GM12878 (cell line): ENCODE results near the gene AFAP1. TPM values are rescaled to one million over a fixed set of nuclear protein-coding genes. Genes with fewer than 3 reads are reported as not detected.

Experiments used
- ATAC-seq: fragments of 200-7000 bp; cut with Tn5 transposase; 3 replicates; pipeline ENCODE4 v1.9.1; 2020; ENCODE audit warnings: mild to moderate bottlenecking, moderate library complexity
- BruUV-seq: library from RNA; stranded (reverse); fragments of 400-500 nt; replicated peaks from 2 replicates; lab custom pipeline; 2021; lab: Mats Ljungman, UMichigan
- CTCF ChIA-PET: fragments of 300-600 bp; sonication (Branson Sonifier 250); formaldehyde crosslinking; extraction: SDS; loops from one replicate; lab custom pipeline; 2021; ENCODE audit warnings: inconsistent platforms; lab: Yijun Ruan, JAX
- POLR2A ChIA-PET: fragments of 350-600 bp; formaldehyde crosslinking; extraction: SDS; loops from one replicate; lab custom pipeline; 2021; ENCODE audit warnings: inconsistent platforms; lab: Charles Lee
- RAD21 ChIA-PET: fragments of 300-600 bp; sonication (Branson Sonifier 250); formaldehyde crosslinking; loops from one replicate; lab custom pipeline; 2023; ENCODE audit warnings: antibody characterized with exemption; ENCODE audit not compliant: unreplicated experiment; lab: Charles Lee
- SMC1A ChIA-PET: fragments of 300-600 bp; sonication (Branson Sonifier 250); formaldehyde crosslinking; loops from one replicate; lab custom pipeline; 2023; ENCODE audit not compliant: unreplicated experiment, uncharacterized antibody; lab: Charles Lee
- DNase-seq: peaks from one replicate; pipeline ENCODE4 v3.0.0-alpha.2; 2011; ENCODE audit warnings: low read depth, low spot score
- FAIRE-seq: peaks from 3 replicates; lab custom pipeline; 2011; peaks lifted over from hg19 to GRCh38; lab: Jason Lieb, UNC
- H2AFZ ChIP-seq: 2 replicates; pipeline ENCODE4 v1.6.0; 2011; ENCODE audit warnings: low read depth, low read length, control low read depth; ENCODE audit not compliant: control insufficient read depth
- H3K27ac ChIP-seq: 2 replicates; pipeline ENCODE4 v1.5.1; 2011; ENCODE audit warnings: control low read depth; ENCODE audit not compliant: control insufficient read depth, insufficient read depth
- H3K27me3 ChIP-seq, 2 experiments: replicated peaks in 1 of 2; 2 replicates each; pipeline versions ENCODE4 v1.6.0 to v1.6.1; 2011; ENCODE audit warnings: low read length in 1 of 2; ENCODE audit not compliant: control insufficient read depth in 2 of 2, insufficient read depth in 2 of 2
- H3K36me3 ChIP-seq, 2 experiments: 2 replicates each; pipeline ENCODE4 v1.5.1; 2011; ENCODE audit warnings: low read length in 1 of 2; ENCODE audit not compliant: control insufficient read depth in 2 of 2, insufficient read depth in 2 of 2
- H3K4me1 ChIP-seq: 2 replicates; pipeline ENCODE4 v1.6.1; 2011; ENCODE audit warnings: mild to moderate bottlenecking, low read length, moderate library complexity, mixed read lengths; ENCODE audit not compliant: control insufficient read depth, insufficient read depth
- H3K4me2 ChIP-seq: 2 replicates; pipeline ENCODE4 v1.6.0; 2011; ENCODE audit warnings: control low read depth; ENCODE audit not compliant: control insufficient read depth, insufficient read depth
- H3K4me3 ChIP-seq: fragments of 200-600 bp; sonication (generic); 2 replicates; pipeline ENCODE4 v1.5.1; 2016
- H3K79me2 ChIP-seq: 2 replicates; pipeline ENCODE4 v1.6.0; 2011; ENCODE audit warnings: low read length; ENCODE audit not compliant: control insufficient read depth, insufficient read depth
- H3K9ac ChIP-seq: 2 replicates; pipeline ENCODE4 v1.8.0; 2011; ENCODE audit warnings: low read length, control low read depth, mixed read lengths; ENCODE audit not compliant: control insufficient read depth, insufficient read depth
- H3K9me3 ChIP-seq: replicated peaks from 3 replicates; pipeline ENCODE4 v1.5.1; 2011; ENCODE audit warnings: mild to moderate bottlenecking, low read length; ENCODE audit not compliant: control insufficient read depth, insufficient read depth
- H4K20me1 ChIP-seq: 2 replicates; pipeline ENCODE4 v1.6.0; 2011; ENCODE audit not compliant: control insufficient read depth, insufficient read depth
- CBFB ChIP-seq: IDR thresholded peaks from 2 replicates; pipeline ENCODE4 v1.6.1; 2016; ENCODE audit warnings: antibody characterized with exemption, low read depth
- EGR1 ChIP-seq, 2 experiments: IDR thresholded peaks; 1 replicate in 1 of 2; 2 replicates in 1 of 2; pipeline ENCODE4 v1.6.1; 2011 to 2012; ENCODE audit warnings: low read depth in 2 of 2, low read length in 2 of 2, borderline replicate concordance in 1 of 2, mild to moderate bottlenecking in 1 of 2, moderate library complexity in 1 of 2
- ELK1 ChIP-seq: IDR thresholded peaks from 2 replicates; pipeline ENCODE4 v1.6.1; 2012; ENCODE audit warnings: low read depth, low read length, improper control_type of control experiment
- JUND ChIP-seq: IDR thresholded peaks from 2 replicates; pipeline ENCODE4 v1.6.1; 2012; ENCODE audit warnings: low read depth, mild to moderate bottlenecking, low read length, improper control_type of control experiment, moderate library complexity
- NR2C1 ChIP-seq: fragments of 450-650 bp; IDR thresholded peaks from 2 replicates; pipeline ENCODE4 v1.6.1; 2017; ENCODE audit warnings: antibody characterized with exemption, mild to moderate bottlenecking, moderate library complexity
- SMAD1 ChIP-seq: fragments of 450-650 bp; IDR thresholded peaks from 2 replicates; pipeline ENCODE4 v1.6.1; 2018; ENCODE audit warnings: mild to moderate bottlenecking, low read depth; ENCODE audit not compliant: partially characterized antibody
- ZBTB4 ChIP-seq: fragments of 450-650 bp; formaldehyde crosslinking; IDR thresholded peaks from 2 replicates; pipeline ENCODE4 v1.4.0; 2022; ENCODE audit warnings: mild to moderate bottlenecking, moderate library complexity
- WGBS: methylation state at CpG from one replicate; pipeline ENCODE4 v1.1.6; 2016; ENCODE audit warnings: low lambda C conversion rate; ENCODE audit not compliant: insufficient replicate concordance, insufficient coverage; ENCODE audit errors: missing lambda C conversion rate; 5-methylcytosine and 5-hydroxymethylcytosine counted together
- in situ Hi-C: fragments of 300-500 bp; cut with MboI; formaldehyde crosslinking; loops from 9 replicates; pipeline ENCODE4 v1.14.3; 2018; ENCODE audit warnings: mixed read lengths
- intact Hi-C: fragments of 100-400 bp; cut with micrococcal nuclease; formaldehyde crosslinking; loops from one replicate; pipeline ENCODE4 v1.14.2; 2022; ENCODE audit not compliant: unreplicated experiment
- polyA plus RNA-seq, 11 experiments: library from polyadenylated mRNA; depleted of rRNA in 4 of 11; unstranded in 6 of 11; stranded (reverse) in 5 of 11; fragments of >200 nt; fragmentation: Nextera tagmentation in 4 of 11; fragmentation: Illumina TruSeq in 1 of 11; extraction: Ambion mirVana in 4 of 11; extraction: Trizol in 1 of 11; gene quantifications; 1 replicate in 1 of 11; 2 replicates in 10 of 11; pipeline versions ENCODE4 v1.2.1 to v1.2.3, GENCODE V29; 2011 to 2016; ENCODE audit warnings: inconsistent platforms in 2 of 11, missing spikeins in 2 of 11, low read depth in 1 of 11
- total RNA-seq, 4 experiments: library from RNA; depleted of rRNA in 3 of 4; stranded (reverse); fragments of >200 nt in 3 of 4; fragmentation: Illumina TruSeq in 1 of 4; extraction: Trizol in 1 of 4; gene quantifications; 2 replicates each; pipeline versions ENCODE4 v1.2.1 to v1.2.3, GENCODE V29; 2013 to 2021
- TF ChIP-seq, protein P1 (sequence below): fragments of 450-650 bp; IDR thresholded peaks from 2 replicates; pipeline ENCODE4 v1.6.1; 2017; ENCODE audit warnings: mild to moderate bottlenecking, moderate library complexity
- TF ChIP-seq, protein P2 (sequence below): fragments of 450-650 bp; IDR thresholded peaks from 2 replicates; pipeline ENCODE4 v1.6.1; 2016; ENCODE audit warnings: mild to moderate bottlenecking, moderate library complexity, borderline replicate concordance

The AFAP1 gene
- total and polyA plus RNA-seq, 10 of the 15 experiments (the other 5 are each of a cell fraction or from before 2014, with no cell fraction given) = 0.02 to 0.23 (median 0.09) TPM; not detected in 1

- WGBS = 77% methylated on average over 16 of the region's 16 CpGs
- TF ChIP-seq JUND (no peak), SMAD1 (no peak), EGR1 (IDR thresholded peaks at IDR 0.05; ENCODE audit: borderline replicate concordance in 1 of 2, low read depth in 2 of 2, low read length in 2 of 2) (no peak), ZBTB4 (CRISPR knock-in tag) (no peak), NR2C1 (no peak), ELK1 (no peak), CBFB (no peak)
- TF ChIP-seq, protein P1, sequence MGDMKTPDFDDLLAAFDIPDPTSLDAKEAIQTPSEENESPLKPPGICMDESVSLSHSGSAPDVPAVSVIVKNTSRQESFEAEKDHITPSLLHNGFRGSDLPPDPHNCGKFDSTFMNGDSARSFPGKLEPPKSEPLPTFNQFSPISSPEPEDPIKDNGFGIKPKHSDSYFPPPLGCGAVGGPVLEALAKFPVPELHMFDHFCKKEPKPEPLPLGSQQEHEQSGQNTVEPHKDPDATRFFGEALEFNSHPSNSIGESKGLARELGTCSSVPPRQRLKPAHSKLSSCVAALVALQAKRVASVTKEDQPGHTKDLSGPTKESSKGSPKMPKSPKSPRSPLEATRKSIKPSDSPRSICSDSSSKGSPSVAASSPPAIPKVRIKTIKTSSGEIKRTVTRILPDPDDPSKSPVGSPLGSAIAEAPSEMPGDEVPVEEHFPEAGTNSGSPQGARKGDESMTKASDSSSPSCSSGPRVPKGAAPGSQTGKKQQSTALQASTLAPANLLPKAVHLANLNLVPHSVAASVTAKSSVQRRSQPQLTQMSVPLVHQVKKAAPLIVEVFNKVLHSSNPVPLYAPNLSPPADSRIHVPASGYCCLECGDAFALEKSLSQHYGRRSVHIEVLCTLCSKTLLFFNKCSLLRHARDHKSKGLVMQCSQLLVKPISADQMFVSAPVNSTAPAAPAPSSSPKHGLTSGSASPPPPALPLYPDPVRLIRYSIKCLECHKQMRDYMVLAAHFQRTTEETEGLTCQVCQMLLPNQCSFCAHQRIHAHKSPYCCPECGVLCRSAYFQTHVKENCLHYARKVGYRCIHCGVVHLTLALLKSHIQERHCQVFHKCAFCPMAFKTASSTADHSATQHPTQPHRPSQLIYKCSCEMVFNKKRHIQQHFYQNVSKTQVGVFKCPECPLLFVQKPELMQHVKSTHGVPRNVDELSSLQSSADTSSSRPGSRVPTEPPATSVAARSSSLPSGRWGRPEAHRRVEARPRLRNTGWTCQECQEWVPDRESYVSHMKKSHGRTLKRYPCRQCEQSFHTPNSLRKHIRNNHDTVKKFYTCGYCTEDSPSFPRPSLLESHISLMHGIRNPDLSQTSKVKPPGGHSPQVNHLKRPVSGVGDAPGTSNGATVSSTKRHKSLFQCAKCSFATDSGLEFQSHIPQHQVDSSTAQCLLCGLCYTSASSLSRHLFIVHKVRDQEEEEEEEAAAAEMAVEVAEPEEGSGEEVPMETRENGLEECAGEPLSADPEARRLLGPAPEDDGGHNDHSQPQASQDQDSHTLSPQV = no peak
- TF ChIP-seq, protein P2, sequence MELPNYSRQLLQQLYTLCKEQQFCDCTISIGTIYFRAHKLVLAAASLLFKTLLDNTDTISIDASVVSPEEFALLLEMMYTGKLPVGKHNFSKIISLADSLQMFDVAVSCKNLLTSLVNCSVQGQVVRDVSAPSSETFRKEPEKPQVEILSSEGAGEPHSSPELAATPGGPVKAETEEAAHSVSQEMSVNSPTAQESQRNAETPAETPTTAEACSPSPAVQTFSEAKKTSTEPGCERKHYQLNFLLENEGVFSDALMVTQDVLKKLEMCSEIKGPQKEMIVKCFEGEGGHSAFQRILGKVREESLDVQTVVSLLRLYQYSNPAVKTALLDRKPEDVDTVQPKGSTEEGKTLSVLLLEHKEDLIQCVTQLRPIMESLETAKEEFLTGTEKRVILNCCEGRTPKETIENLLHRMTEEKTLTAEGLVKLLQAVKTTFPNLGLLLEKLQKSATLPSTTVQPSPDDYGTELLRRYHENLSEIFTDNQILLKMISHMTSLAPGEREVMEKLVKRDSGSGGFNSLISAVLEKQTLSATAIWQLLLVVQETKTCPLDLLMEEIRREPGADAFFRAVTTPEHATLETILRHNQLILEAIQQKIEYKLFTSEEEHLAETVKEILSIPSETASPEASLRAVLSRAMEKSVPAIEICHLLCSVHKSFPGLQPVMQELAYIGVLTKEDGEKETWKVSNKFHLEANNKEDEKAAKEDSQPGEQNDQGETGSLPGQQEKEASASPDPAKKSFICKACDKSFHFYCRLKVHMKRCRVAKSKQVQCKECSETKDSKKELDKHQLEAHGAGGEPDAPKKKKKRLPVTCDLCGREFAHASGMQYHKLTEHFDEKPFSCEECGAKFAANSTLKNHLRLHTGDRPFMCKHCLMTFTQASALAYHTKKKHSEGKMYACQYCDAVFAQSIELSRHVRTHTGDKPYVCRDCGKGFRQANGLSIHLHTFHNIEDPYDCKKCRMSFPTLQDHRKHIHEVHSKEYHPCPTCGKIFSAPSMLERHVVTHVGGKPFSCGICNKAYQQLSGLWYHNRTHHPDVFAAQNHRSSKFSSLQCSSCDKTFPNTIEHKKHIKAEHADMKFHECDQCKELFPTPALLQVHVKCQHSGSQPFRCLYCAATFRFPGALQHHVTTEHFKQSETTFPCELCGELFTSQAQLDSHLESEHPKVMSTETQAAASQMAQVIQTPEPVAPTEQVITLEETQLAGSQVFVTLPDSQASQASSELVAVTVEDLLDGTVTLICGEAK = no peak
Measured at GRCh38 chr4:7723625-7724024, 216.0 kb downstream of the AFAP1 start.

More at GRCh38 chr4:7723625-7724024, 216.0 kb downstream of the AFAP1 start:
- ChIA-PET CTCF (interaction anchor here (0.6 kb wide), 1 partner anchor 27 kb away, joined by 3 read pairs; no protein-coding TSS in a partner anchor), RAD21 (interaction anchor here (1.3 kb wide), 1 partner anchor 79 kb away, joined by 3 read pairs; no protein-coding TSS in a partner anchor), SMC1A (no interaction called here), POLR2A (no interaction called here)
- no peak overlapping the region for H3K4me2 ChIP-seq
- H3K4me3 ChIP-seq = no peak overlapping the region
- in situ Hi-C loops = no loop called here
- H4K20me1 ChIP-seq = no peaks in the 10 kb centered on the region
- no peak for ATAC-seq
- no peaks in the 10 kb centered on the region for H3K9me3 ChIP-seq
- no peak overlapping the region for H2AFZ ChIP-seq
- no peak overlapping the region for H3K9ac ChIP-seq
- H3K27ac ChIP-seq = no peak overlapping the region
- DNase-seq = no peak
- no peak for FAIRE-seq
- BruUV-seq = no TSS peak
- H3K4me1 ChIP-seq = no peaks in the 10 kb centered on the region
- intact Hi-C loops = no loop called here
- no peaks in the 10 kb centered on the region for H3K79me2 ChIP-seq
- no peaks in the 10 kb centered on the region for H3K36me3 ChIP-seq
- peaks cover 0 to 4% of the 10 kb centered on the region in 2 experiments; a peak in 2 of 4 replicates for H3K27me3 ChIP-seq
